SU-DHL-6 (cell line): ENCODE results near the gene SH3PXD2B.

Experiments
- H2AFZ ChIP-seq: fragments of 200-600 bp; sonication (generic); 2 replicates; pipeline ENCODE4 v1.6.1; 2014; ENCODE audit warnings: low read depth, mild to moderate bottlenecking, moderate library complexity, mixed read lengths, antibody characterized with exemption, low read length; ENCODE audit not compliant: severe bottlenecking
- H3F3A ChIP-seq: fragments of 200-600 bp; shearing (Covaris generic); 2 replicates; pipeline ENCODE4 v1.6.0; 2016; ENCODE audit warnings: antibody characterized with exemption, mild to moderate bottlenecking; ENCODE audit not compliant: insufficient read depth
- H3K27ac ChIP-seq: fragments of 200-600 bp; sonication (generic); 2 replicates; pipeline ENCODE4 v1.5.1; 2016; ENCODE audit warnings: low read depth, mild to moderate bottlenecking, low read length, moderate library complexity, mixed read lengths
- H3K27me3 ChIP-seq: fragments of 200-600 bp; sonication (generic), shearing (Covaris generic); 2 replicates; pipeline ENCODE4 v1.6.0; 2014; ENCODE audit warnings: mild to moderate bottlenecking, low read length
- H3K36me3 ChIP-seq: fragments of 200-600 bp; sonication (generic); 2 replicates; pipeline ENCODE4 v1.6.1; 2014; ENCODE audit warnings: mild to moderate bottlenecking, low read length, mixed read lengths
- H3K4me2 ChIP-seq: fragments of 300-600, 200-600 bp; shearing (Covaris generic), sonication (generic); 2 replicates; pipeline ENCODE4 v1.6.0; 2014; ENCODE audit warnings: low read length, low read depth, mild to moderate bottlenecking; ENCODE audit not compliant: poor library complexity, severe bottlenecking
- H3K4me3 ChIP-seq: fragments of 200-600 bp; sonication (generic); 2 replicates; pipeline ENCODE4 v1.5.1; 2014; ENCODE audit warnings: antibody characterized with exemption, low read length, mild to moderate bottlenecking, mixed read lengths; ENCODE audit not compliant: insufficient read depth, poor library complexity, severe bottlenecking
- H3K79me2 ChIP-seq: fragments of 200-600 bp; sonication (generic); 2 replicates; pipeline ENCODE4 v1.6.1; 2014; ENCODE audit warnings: mild to moderate bottlenecking, low read length, moderate library complexity; ENCODE audit not compliant: insufficient read depth
- H3K9ac ChIP-seq: fragments of 200-600 bp; sonication (generic); 2 replicates; pipeline ENCODE4 v1.7.0; 2014; ENCODE audit warnings: mild to moderate bottlenecking, low read length
- H3K9me2 ChIP-seq: fragments of 200-600 bp; sonication (generic); replicated peaks from 2 replicates; pipeline ENCODE4 v1.6.1; 2014; ENCODE audit warnings: low read length; ENCODE audit not compliant: insufficient read depth
- H3K9me3 ChIP-seq: fragments of 200-600 bp; sonication (generic); 2 replicates; pipeline ENCODE4 v1.6.1; 2014; ENCODE audit warnings: low read length, mixed read lengths; ENCODE audit not compliant: insufficient read depth
- H4K20me1 ChIP-seq: fragments of 200-600 bp; sonication (generic); 2 replicates; pipeline ENCODE4 v1.6.1; 2014; ENCODE audit warnings: low read depth, mild to moderate bottlenecking, antibody characterized with exemption, low read length, moderate library complexity, mixed read lengths
- CTCF ChIP-seq: fragments of 200-600 bp; sonication (generic); IDR thresholded peaks from one replicate; pipeline ENCODE4 v1.5.1; 2017; ENCODE audit warnings: antibody characterized with exemption, mild to moderate bottlenecking, low read length, moderate library complexity; ENCODE audit not compliant: insufficient read depth, poor library complexity, severe bottlenecking
- EZH2phosphoT487 ChIP-seq: fragments of 200-600 bp; sonication (generic), shearing (Covaris generic); conservative IDR thresholded peaks from 2 replicates; pipeline ENCODE4 v1.6.1; 2018; ENCODE audit warnings: mild to moderate bottlenecking, antibody characterized with exemption, low read length, moderate library complexity, mixed read lengths

SH3PXD2B gene

GRCh38 chr5:172344855-172345409 lies 109.4 kb downstream of the SH3PXD2B start:
- Histone ChIP-seq H2AFZ (no peak overlapping the region), H3K4me3 (no peak overlapping the region), H3K27me3 (no peaks in the 10 kb centered on the region), H4K20me1 (no peaks in the 10 kb centered on the region), H3K79me2 (no peaks in the 10 kb centered on the region), H3K9me3 (no peaks in the 10 kb centered on the region), H3K36me3 (no peaks in the 10 kb centered on the region), H3K4me2 (no peak overlapping the region), H3K27ac (no peak overlapping the region), H3K9ac (no peak overlapping the region), H3F3A (no peaks in the 10 kb centered on the region), H3K9me2 (no peaks in the 10 kb centered on the region)
- no peak for TF ChIP-seq EZH2phosphoT487
- no peak for TF ChIP-seq CTCF

- no peaks in the 10 kb centered on the region for H3K27me3 ChIP-seq
- H3K36me3 ChIP-seq, result no peaks in the 10 kb centered on the region
Measured at GRCh38 chr5:172343741-172344140, 110.6 kb downstream of the SH3PXD2B start.

GRCh38 chr5:172342918-172343317 lies 111.4 kb downstream of the SH3PXD2B start:
- no peaks in the 10 kb centered on the region for H3K27me3 ChIP-seq
- H3K36me3 ChIP-seq, result no peaks in the 10 kb centered on the region
- H3K9me2 ChIP-seq, result no peaks in the 10 kb centered on the region
- H3K27ac ChIP-seq, result no peak overlapping the region
- H3K4me2 ChIP-seq, result no peak overlapping the region
- no peak overlapping the region for H2AFZ ChIP-seq
- H3K9ac ChIP-seq, result no peak overlapping the region
- TF ChIP-seq CTCF, result no peak
- no peak for TF ChIP-seq EZH2phosphoT487
- no peaks in the 10 kb centered on the region for H4K20me1 ChIP-seq
- no peak overlapping the region for H3K4me3 ChIP-seq
- H3K9me3 ChIP-seq, result no peaks in the 10 kb centered on the region
- no peaks in the 10 kb centered on the region for H3K79me2 ChIP-seq
- no peaks in the 10 kb centered on the region for H3F3A ChIP-seq

More at GRCh38 chr5:172343741-172344140, 110.6 kb downstream of the SH3PXD2B start:
- H3K9me2 ChIP-seq, result no peaks in the 10 kb centered on the region
- no peaks in the 10 kb centered on the region for H3K79me2 ChIP-seq
- no peaks in the 10 kb centered on the region for H3K9me3 ChIP-seq
- H3K9ac ChIP-seq, result no peak overlapping the region
- H3K4me2 ChIP-seq, result no peak overlapping the region
- no peak overlapping the region for H2AFZ ChIP-seq
- no peaks in the 10 kb centered on the region for H3F3A ChIP-seq
- H3K4me3 ChIP-seq, result no peak overlapping the region
- TF ChIP-seq CTCF (no peak), EZH2phosphoT487 (no peak)
- H4K20me1 ChIP-seq, result no peaks in the 10 kb centered on the region
- H3K27ac ChIP-seq, result no peak overlapping the region
